MCF 10A (cell line): Measurements from ENCODE around the gene EIF4G2. TPM values are rescaled to one million over a fixed set of nuclear protein-coding genes. Genes with fewer than 3 reads are reported as not detected.
"Not testable (repeated sequence)": the region's sequence is repeated elsewhere in the genome, so short reads cannot be mapped to it uniquely, and the experiment has no call there.

Experiments used
- BruUV-seq: library from RNA; stranded (reverse); fragments of 400-500 nt; replicated peaks from 2 replicates; lab custom pipeline; 2021; lab: Mats Ljungman, UMichigan
- CTCF ChIA-PET: fragments of 300-600 bp; sonication (Branson Sonifier 250); formaldehyde crosslinking; extraction: SDS; loops from one replicate; lab custom pipeline; 2021; ENCODE audit warnings: antibody characterized with exemption, inconsistent platforms; lab: Yijun Ruan, JAX
- POLR2A ChIA-PET: fragments of 300-600, 350-650 bp; sonication (Branson Sonifier 250); formaldehyde crosslinking; extraction: SDS; loops from one replicate; lab custom pipeline; 2020; ENCODE audit warnings: antibody characterized with exemption, inconsistent platforms; lab: Yijun Ruan, JAX
- DNase-seq: peaks from one replicate; pipeline ENCODE4 v3.0.0-alpha.2; 2018; ENCODE audit not compliant: unreplicated experiment
- H3K27ac Mint-ChIP-seq: one replicate; pipeline ENCODE4 v1.8.0; 2022; ENCODE audit warnings: mild to moderate bottlenecking, low read depth, mixed read lengths; ENCODE audit not compliant: unreplicated experiment
- H3K27me3 Mint-ChIP-seq: one replicate; pipeline ENCODE4 v1.8.0; 2022; ENCODE audit warnings: mixed read lengths; ENCODE audit not compliant: insufficient read depth, unreplicated experiment
- H3K36me3 Mint-ChIP-seq: one replicate; pipeline ENCODE4 v1.8.0; 2022; ENCODE audit warnings: mild to moderate bottlenecking, moderate library complexity, mixed read lengths; ENCODE audit not compliant: insufficient read depth, unreplicated experiment
- H3K4me1 Mint-ChIP-seq: one replicate; pipeline ENCODE4 v1.8.0; 2022; ENCODE audit warnings: mixed read lengths; ENCODE audit not compliant: insufficient read depth, unreplicated experiment
- H3K4me3 Mint-ChIP-seq: one replicate; pipeline ENCODE4 v1.8.0; 2022; ENCODE audit warnings: mild to moderate bottlenecking, moderate library complexity, mixed read lengths; ENCODE audit not compliant: unreplicated experiment
- H3K9me3 Mint-ChIP-seq: one replicate; pipeline ENCODE4 v1.8.0; 2022; ENCODE audit warnings: mixed read lengths; ENCODE audit not compliant: unreplicated experiment
- CTCF ChIP-seq: fragments of 200-600 bp; IDR thresholded peaks from one replicate; pipeline ENCODE4 v1.8.0; 2022; ENCODE audit warnings: antibody characterized with exemption, mild to moderate bottlenecking; ENCODE audit not compliant: unreplicated experiment
- intact Hi-C: fragments of 100-400 bp; cut with micrococcal nuclease; formaldehyde crosslinking; loops from 2 replicates; pipeline ENCODE4 v1.14.1; 2022
- total RNA-seq: library from RNA; stranded (reverse); gene quantifications from 2 replicates; pipeline ENCODE4 v1.2.3, GENCODE V29; 2022

EIF4G2 gene
- total RNA-seq, 1 experiment from 2014 or later, result 817 TPM

- TF ChIP-seq CTCF, result no peak
- H3K36me3 Mint-ChIP-seq, result no peaks in the 10 kb centered on the region
- H3K27ac Mint-ChIP-seq, result no peak overlapping the region
- no peak for DNase-seq
- no peak overlapping the region for H3K4me3 Mint-ChIP-seq
- intact Hi-C loops, result no loop called here
- ChIA-PET POLR2A (interaction anchor here (0.5 to 5.7 kb wide), 6 partner anchors 10 to 182 kb away, joined by 3 to 34 read pairs (median 15); partner anchors contain the start of genes EIF4G2 and ZBED5), CTCF (interaction anchor here (2.1 kb wide), 1 partner anchor 68 kb away, joined by 6 read pairs; no protein-coding TSS in a partner anchor)
- no peaks in the 10 kb centered on the region for H3K27me3 Mint-ChIP-seq
- no peaks in the 10 kb centered on the region for H3K9me3 Mint-ChIP-seq
- BruUV-seq, result no TSS peak
- no peaks in the 10 kb centered on the region for H3K4me1 Mint-ChIP-seq
Measured at GRCh38 chr11:10838881-10839280, 30.2 kb upstream of the EIF4G2 start.

- CTCF ChIA-PET, result interaction anchor here (1.4 kb wide), 1 partner anchor 9 kb away, joined by 4 read pairs; no protein-coding TSS in a partner anchor
- DNase-seq, result no peak
- no TSS peak for BruUV-seq
- no peaks in the 10 kb centered on the region for H3K4me1 Mint-ChIP-seq
- no peak overlapping the region for H3K4me3 Mint-ChIP-seq
- H3K9me3 Mint-ChIP-seq, result no peaks in the 10 kb centered on the region
- H3K27me3 Mint-ChIP-seq, result no peaks in the 10 kb centered on the region
- no peaks in the 10 kb centered on the region for H3K36me3 Mint-ChIP-seq
- intact Hi-C loops, result no loop called here
- TF ChIP-seq CTCF, result no peak
- H3K27ac Mint-ChIP-seq, result no peak overlapping the region
- POLR2A ChIA-PET, result interaction anchor here (1.3 to 5.7 kb wide), 4 partner anchors 11 to 62 kb away, joined by 5 to 34 read pairs (median 28); partner anchors contain the start of genes EIF4G2 and ZBED5
Measured at GRCh38 chr11:10838083-10838482, 29.4 kb upstream of the EIF4G2 start.

- intact Hi-C loops, H3K36me3 Mint-ChIP-seq, H3K27ac Mint-ChIP-seq, H3K27me3 Mint-ChIP-seq, DNase-seq, H3K4me3 Mint-ChIP-seq, BruUV-seq, H3K4me1 Mint-ChIP-seq, H3K9me3 Mint-ChIP-seq: not testable (repeated sequence)
- ChIA-PET CTCF (interaction anchor here (0.7 to 1.4 kb wide), 6 partner anchors 10 to 881 kb away, joined by 3 to 4 read pairs (median 3); no protein-coding TSS in a partner anchor), POLR2A (interaction anchor here (1.0 to 5.7 kb wide), 6 partner anchors 10 to 27 kb away, joined by 3 to 34 read pairs (median 16); partner anchors contain the start of genes EIF4G2 and ZBED5)
Measured at GRCh38 chr11:10836884-10837283, 28.2 kb upstream of the EIF4G2 start.

GRCh38 chr11:10829139-10829538 is 20.4 kb upstream of the EIF4G2 start:
- DNase-seq, result no peak
- no peak for TF ChIP-seq CTCF
- intact Hi-C loops, result no loop called here
- Mint-ChIP-seq H3K4me3 (no peak overlapping the region), H3K27ac (no peak overlapping the region), H3K36me3 (no peaks in the 10 kb centered on the region), H3K27me3 (no peaks in the 10 kb centered on the region), H3K9me3 (no peaks in the 10 kb centered on the region), H3K4me1 (no peaks in the 10 kb centered on the region)
- ChIA-PET POLR2A (interaction anchor here (1.1 kb wide), 1 partner anchor 19 kb away, joined by 3 read pairs; no protein-coding TSS in a partner anchor), CTCF (interaction anchor here (0.7 to 0.9 kb wide), 2 partner anchors 58 to 93 kb away, joined by 3 read pairs; no protein-coding TSS in a partner anchor)
- BruUV-seq, result no TSS peak
